ENCODE data around the gene KCTD18.

The KCTD18 gene

GRCh38 chr2:200444530-200444929 is 65.3 kb downstream of the KCTD18 start:
- no peak for DNase-seq

DNA sequence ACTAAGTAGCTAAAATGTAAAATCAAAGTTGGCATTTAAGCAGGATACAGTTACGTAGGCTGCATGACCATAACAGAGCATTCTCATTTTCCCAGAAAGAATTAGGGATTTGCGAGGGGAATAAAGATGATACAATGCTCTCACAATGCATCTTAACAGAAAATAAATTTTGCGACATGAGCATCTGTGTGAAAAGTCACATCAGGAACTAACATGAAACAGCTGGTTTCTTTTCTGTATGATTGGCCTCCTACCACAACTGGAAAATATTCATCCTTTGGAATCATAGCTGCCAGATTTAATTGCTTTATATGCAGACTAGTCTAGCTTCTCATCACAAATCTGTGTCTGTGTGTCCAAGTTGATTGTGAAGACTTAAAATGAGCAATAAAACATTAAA is 66.0 kb downstream of the KCTD18 start:
- no peak for DNase-seq
- intact Hi-C loops (cut with DNase I), result no loop called here

More at GRCh38 chr2:200444530-200444929, 65.3 kb downstream of the KCTD18 start:
- intact Hi-C loops (cut with DNase I), result no loop called here

DNA sequence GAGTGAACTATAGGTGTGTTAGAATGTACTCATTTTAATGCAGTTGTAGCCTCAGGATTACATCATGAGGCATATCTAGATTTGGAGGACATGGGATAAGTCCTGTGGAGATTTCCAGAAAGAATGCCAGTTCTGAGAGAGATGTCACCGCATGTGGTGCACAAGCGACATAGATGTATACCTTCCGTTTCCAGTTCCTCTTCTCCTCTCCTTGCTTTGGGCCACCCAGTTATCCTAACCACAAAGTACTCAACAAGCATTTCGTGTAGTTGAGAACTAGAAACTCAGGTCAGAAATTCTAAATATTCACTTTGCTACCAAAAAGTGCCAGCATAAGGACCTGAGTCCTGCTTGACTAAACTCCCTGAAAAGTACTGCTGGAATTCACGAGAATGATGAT is 66.5 kb downstream of the KCTD18 start:
- intact Hi-C loops (cut with DNase I), result no loop called here
- no peak for DNase-seq

DNA sequence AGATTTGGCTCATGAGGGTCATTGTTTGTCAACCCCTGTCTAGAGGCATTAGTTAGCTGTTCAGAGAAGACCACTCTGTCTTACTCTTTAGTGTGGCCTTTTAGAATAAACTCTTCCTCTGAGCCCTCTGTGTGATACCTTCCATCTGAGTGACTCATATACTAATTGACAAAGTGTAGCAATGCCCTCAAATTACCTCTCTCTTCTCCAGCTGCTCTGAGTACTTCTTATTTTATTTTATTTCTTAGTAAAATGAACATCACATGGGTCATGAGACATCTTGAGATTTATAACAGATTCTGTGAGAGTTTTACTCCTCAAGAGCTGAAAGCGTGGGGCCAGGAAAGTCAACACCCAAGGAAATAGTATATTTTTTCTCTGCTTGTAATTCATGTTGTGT is 67.4 kb downstream of the KCTD18 start:
- DNase-seq, result peak in 2 of 42 donors; percentile 26 to 28
- intact Hi-C loops (cut with DNase I), result no loop called here

- intact Hi-C loops (cut with DNase I), result no loop called here
- DNase-seq, result no peak
Observed at GRCh38 chr2:200439981-200440380, 69.9 kb downstream of the KCTD18 start.

Data from head of caudate nucleus (tissue), 42 donors.